IPS DF 4.7 (cell line): ENCODE data around the gene RBM26.
"Not testable (repeated sequence)": the region's sequence is repeated elsewhere in the genome, so short reads cannot be mapped to it uniquely, and the experiment has no call there.

Experiments
- DNase-seq: peaks from one replicate; pipeline ENCODE4 v3.0.0-alpha.2; 2013; ENCODE audit warnings: low spot score; ENCODE audit errors: extremely low read depth

RBM26 gene

GRCh38 chr13:79387853-79388252 is 18.2 kb downstream of the RBM26 start:
- DNase-seq = no peak

- DNase-seq = no peak
Observed at GRCh38 chr13:79386125-79386826, 19.8 kb downstream of the RBM26 start.

GRCh38 chr13:79385694-79386093 is 20.4 kb downstream of the RBM26 start:
- no peak for DNase-seq

GRCh38 chr13:79384022-79384610 is 21.9 kb downstream of the RBM26 start:
- DNase-seq = no peak

- no peak for DNase-seq
Observed at GRCh38 chr13:79382545-79383275, 23.3 kb downstream of the RBM26 start.

GRCh38 chr13:79380997-79381396 is 25.1 kb downstream of the RBM26 start:
- no peak for DNase-seq

GRCh38 chr13:79379274-79379673 is 26.8 kb downstream of the RBM26 start:
- no peak for DNase-seq

GRCh38 chr13:79376843-79377242 is 29.2 kb downstream of the RBM26 start:
- DNase-seq = no peak

GRCh38 chr13:79374578-79374977 is 31.5 kb downstream of the RBM26 start:
- DNase-seq = no peak

- DNase-seq = no peak
Observed at GRCh38 chr13:79373916-79374315, 32.1 kb downstream of the RBM26 start.

GRCh38 chr13:79369226-79369625 is 36.8 kb downstream of the RBM26 start:
- no peak for DNase-seq

- DNase-seq = no peak
Observed at GRCh38 chr13:79365981-79366380, 40.1 kb downstream of the RBM26 start.

GRCh38 chr13:79361299-79361698 is 44.8 kb downstream of the RBM26 start:
- no peak for DNase-seq

- DNase-seq = no peak
Observed at GRCh38 chr13:79360095-79360494, 46.0 kb downstream of the RBM26 start.

- DNase-seq = no peak
Observed at GRCh38 chr13:79359064-79359463, 47.0 kb downstream of the RBM26 start.

- DNase-seq = no peak
Observed at GRCh38 chr13:79354285-79354684, 51.8 kb downstream of the RBM26 start.

- DNase-seq = no peak
Observed at GRCh38 chr13:79353693-79354092, 52.4 kb downstream of the RBM26 start.

GRCh38 chr13:79352107-79352506 is 53.9 kb downstream of the RBM26 start:
- no peak for DNase-seq

- not testable (repeated sequence) for DNase-seq
Observed at GRCh38 chr13:79349608-79350007, 56.4 kb downstream of the RBM26 start.

GRCh38 chr13:79349011-79349410 is 57.0 kb downstream of the RBM26 start:
- no peak for DNase-seq

- no peak for DNase-seq
Observed at GRCh38 chr13:79346300-79346914, 59.6 kb downstream of the RBM26 start.

- no peak for DNase-seq
Observed at GRCh38 chr13:79341202-79341601, 64.9 kb downstream of the RBM26 start.
